IPS DF 4.7 (cell line): Measurements from ENCODE around the gene TSPAN4.

ENCODE experiments used
- DNase-seq: peaks from one replicate; pipeline ENCODE4 v3.0.0-alpha.2; 2013; ENCODE audit warnings: low spot score; ENCODE audit errors: extremely low read depth

The TSPAN4 gene, protein sequence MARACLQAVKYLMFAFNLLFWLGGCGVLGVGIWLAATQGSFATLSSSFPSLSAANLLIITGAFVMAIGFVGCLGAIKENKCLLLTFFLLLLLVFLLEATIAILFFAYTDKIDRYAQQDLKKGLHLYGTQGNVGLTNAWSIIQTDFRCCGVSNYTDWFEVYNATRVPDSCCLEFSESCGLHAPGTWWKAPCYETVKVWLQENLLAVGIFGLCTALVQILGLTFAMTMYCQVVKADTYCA

DNA sequence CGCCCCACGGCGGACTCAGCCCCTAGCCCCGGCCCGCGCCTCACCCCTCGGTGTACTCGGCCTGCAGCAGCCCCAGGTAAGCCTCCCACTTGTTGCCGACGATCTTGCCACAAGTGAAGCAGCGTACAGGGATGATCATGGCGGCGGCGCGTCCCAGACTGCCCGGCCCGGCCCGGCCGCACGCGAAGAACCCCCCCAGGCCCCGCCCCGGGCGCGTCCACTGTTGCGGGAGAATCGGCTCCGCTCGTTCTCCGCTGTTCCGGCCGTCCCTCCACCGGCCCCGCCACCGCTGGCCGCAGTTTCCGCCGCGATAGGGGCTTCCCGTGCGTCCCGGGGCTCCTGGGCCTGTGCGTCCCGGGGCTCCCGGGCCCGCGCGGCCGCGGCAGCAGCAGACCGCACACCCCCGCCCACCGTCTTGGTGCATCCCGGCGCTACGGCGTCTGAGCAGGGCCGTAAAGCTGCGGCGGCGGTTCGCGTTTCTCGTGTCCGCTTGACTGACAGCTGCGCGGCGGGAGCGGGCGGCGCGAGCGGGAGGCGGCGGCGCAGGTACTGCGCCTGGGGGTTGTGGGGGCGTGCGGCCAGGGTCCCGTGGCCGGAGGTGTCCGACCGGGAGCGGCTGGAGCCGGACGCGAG, at the start of gene TSPAN4, which contains the start of gene POLR2L:
TSPAN4 (plus strand) TSS at position 483 of the 633 bp plus-strand sequence. CDS start 7,453 bp downstream, outside the sequence.
POLR2L (minus strand) TSS at position 160 of the 633 bp plus-strand sequence; CDS start at position 139, 21 bp downstream.
- no peak for DNase-seq

DNA sequence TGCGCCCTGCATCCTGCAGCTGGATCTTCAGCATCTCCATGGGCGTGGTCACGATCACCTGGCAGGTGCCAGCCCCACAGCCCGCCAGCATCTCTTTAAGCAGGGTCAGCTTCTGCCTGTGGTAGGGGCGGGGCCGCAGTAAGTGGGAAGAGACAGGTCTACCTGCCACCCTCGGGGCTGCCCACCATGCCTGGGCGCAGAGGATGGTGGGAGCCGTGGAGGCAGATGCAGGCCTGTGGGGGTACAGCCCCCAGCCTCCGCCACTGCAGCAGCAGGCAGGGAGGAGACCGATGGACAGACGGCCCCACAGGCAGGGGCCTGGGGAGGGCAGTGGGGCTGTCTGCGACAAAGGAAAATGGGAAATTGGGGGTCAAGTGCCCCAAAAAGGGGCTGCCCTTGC, 49.8 kb upstream of the TSPAN4 start:
- no peak for DNase-seq

DNA sequence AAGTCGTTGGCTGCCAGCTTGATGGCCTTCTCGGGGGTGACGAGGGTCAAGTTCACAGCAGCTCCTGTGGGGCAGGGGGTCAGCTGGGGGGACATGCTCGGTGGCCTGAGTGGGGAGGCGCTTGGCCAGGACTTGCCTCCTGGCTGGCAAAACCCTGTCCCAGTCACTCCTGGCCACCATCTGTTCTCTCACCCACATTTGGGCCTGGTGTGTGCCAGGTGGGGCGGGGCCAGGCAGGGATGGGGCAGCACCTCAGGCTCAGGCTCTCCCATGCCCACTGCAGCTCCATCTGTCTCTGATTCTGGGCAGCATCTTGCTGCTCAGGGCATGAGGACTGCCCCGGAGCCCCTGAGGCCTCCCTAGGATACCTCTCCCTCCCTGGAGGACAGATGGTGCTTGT, 49.1 kb upstream of the TSPAN4 start:
- DNase-seq: no peak

DNA sequence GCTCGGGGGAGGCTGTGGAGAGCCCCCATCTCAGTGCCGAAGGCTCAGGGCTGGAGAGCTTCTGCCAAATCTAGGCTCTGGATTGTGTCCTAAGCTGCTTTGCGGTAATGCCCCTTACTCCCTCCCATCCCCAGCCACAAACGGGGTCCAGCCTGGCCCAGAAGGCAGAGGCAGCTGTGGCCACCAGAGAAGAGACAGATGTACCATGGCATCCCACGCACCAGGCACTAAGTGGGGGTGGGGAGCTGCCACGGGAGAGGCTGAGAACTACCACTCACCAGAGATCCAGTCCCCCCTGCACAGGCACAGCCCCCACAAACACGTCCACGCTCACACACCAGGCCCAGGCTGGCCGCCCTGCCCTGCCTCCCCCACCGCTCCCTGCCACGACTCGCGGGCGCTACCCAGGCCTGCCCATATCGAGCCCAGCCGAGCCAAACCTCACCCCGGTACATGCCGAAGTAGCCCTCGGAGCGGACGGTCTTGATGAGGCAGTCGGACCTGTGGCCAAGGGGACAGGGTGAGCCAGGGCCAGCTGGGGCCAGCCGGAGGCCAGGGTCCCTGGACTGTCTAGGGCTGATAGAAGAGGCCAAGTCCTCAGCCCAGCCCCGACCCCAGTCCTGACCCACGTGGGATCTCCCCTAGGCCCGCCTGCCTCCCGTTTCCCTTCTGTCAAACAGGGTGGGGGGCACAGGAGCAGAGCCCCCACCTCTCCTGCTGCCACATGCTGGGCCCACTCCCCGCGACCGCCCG, 48.5 kb upstream of the TSPAN4 start:
- no peak for DNase-seq

DNA sequence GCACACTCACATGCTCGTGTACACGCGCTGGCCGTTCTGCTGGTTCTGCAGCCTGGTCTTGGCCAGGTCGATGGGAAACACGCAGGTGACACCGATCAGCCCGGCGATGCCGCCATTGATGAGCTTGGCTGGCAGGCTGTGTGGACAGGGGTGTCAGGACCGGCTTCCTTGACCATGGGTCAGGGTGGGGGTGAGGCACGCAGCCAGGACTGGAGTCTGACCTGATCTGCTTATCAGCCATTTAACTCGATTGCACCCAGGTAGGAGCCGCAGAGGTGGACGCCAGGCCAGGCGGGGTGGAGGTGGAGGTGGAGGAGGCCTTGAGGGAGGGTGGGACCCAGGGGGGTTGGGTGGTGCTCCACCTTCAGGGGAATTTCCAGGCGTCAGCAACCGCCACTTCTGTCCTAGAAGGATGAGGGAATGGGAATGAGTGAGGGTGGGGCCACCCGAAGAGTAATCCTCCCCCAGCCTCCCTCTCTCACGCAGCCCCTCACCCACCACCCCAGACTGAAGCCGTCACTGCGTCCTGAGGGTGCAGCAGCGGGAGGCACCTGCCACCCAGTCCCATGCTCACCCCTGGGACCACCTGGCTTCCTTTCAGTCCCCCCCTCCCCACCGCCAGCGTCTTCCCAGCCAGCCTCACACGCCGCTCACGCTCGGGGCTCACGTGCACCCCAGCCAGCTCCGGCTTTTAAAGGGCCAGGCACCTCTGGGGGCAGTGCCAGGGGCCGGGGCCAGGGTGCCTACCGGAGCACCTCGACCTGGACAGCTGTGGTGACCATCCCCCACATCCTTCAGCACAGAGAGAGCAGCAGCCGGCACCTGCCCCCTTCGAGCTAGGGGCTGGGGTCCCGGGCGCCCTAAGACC, 47.7 kb upstream of the TSPAN4 start:
- DNase-seq: no peak

DNA sequence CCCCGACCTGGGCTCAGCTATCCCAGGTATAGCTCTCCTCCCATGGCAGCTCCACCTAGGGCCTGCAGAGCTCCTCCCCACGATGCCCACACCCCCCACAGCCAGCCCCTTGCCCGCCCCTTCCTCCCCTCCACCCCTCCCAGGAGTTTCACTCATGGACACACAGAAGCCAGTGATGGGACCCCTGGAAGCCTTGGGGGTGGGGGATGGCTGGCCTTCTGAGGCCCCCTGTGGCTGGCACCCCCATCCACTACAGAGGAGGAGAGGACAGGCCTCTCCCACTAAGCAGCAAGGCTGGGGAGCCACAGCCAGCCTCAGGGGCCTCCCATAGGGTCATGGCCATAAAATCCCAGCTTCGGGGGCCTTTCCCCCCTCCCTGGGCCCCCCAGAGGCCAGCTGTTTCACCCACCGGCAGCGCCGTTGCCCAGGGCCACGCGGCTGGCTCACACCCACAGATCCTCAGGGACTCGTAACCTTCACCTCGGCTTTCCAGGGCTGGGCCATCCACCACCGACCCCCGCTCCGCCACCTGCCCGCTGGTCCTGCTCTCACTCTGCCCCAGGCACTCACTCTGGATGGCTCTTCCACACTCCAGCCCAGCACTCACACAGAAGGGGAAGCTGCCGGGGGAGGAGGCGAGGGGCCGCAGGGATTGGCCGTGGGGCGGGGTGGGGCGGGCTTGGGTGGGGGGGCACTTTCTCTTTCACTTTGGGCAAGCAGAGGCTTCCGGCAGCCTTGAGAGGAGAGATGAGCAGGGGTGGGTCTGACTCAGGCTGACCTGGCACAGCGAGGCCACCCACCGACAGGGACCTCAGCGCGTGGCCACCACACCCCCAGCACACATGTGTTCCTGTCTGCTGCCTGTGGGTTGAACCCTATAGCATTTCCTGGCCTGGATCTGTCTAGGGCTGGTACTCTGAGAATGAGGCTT, 46.8 kb upstream of the TSPAN4 start:
- DNase-seq: no peak

DNA sequence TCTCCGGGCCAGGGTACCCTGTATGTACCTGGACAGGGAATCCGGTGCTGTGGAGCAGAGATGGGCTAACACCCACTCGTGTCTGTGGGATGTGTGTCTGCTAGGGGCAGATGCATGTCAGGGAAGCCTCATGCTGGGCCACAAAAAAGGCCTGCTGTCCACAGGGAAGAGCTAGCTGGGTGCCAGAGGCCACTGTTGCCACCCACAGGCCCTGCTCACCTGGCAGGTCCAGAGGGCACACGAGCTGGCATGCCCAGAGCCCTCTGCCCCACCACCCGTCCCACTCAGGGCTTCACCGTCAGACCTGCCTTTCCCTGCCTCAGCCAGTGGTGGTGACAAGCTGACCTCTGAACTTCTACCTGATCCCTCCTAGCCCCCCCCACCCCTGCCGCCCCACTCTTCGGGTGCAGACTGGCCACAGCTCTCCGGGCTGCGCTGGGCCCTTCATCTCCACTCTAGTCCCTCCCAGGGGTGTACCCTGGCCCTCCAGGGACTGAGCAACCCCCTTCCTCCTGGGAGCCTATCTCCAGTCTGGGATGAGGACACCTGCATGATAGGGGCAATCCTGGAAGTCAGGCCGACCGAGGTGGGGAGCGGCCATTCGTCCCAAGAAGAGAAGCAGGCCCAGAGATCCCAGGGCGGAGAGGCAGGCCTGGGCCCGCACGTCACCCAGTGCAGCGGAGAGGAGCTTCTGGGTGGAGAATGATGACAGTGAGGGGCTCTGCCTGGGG, 45.9 kb upstream of the TSPAN4 start:
- DNase-seq: no peak

DNA sequence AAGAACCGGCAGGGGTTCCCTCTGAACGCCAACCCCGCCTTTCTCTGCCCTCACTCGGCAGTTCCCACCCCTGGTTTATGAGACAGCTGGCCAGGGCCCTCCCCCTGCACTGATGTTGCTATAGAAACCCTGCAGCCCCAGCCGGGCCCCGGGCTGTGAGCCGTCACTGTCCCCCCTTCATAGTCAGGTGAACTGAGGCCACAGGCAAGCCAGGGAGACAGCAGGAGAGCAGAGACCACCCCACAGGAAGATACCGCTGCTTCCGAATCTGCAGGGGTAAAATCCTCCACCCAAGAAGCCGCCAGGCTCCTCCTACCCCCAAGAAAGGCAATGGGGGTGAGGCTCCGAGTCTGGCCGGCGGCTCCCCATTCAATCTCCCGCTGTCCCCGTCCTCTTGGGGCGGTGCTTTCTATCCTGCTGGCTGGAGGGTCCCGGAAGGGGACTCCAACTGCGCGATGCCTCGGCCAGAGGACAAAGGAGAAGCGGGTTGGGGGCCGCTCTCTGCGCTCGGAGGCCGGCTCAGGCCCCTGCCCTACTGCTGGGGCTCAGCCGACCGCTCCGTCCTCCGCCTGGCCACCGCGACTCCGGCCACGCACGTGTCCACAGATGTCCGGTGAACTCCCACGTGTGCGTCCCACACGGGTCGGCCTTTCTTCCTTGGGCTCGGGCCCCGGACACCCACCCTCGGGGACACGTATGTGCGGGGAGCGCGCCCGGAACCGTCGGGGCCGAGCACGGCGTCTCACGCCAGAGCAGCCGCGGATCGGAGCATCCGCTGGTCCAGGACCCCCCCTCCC, 45.2 kb upstream of the TSPAN4 start:
- no peak for DNase-seq

DNA sequence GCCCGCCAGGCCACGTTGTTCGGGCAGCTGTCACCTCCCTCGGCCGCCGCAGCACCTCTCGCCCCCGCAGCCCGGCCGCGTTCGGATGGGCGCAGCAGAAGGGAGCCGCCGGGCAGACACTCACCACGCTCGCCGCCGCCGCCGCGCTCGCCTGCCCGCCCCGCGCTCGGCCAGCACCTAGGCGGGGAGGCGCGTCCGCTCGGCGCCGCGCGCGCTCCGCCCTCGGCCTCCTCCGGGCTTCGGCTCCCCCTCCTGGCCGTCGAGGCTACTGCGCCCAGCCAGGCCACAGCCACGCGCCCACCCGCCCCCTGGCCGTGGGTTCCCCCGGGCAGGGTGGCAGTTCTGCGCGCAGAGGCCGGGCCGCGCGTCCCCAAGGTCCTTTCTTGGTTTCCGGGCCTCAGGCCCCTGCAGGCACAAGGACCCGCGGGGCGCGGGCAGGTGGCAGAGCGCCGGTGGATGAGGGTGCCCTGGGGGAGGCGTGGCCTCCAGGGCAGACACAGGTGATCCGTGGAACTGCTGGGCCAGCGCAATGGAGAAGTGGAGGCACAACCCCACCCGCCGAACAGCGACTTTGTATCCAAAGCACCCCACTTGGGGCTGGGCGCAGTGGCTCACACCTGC, 44.4 kb upstream of the TSPAN4 start, which contains the start of gene SLC25A22:
SLC25A22 (minus strand) TSS at position 189 of the 621 bp plus-strand sequence. CDS start 3,275 bp downstream, outside the sequence.
- DNase-seq: no peak

DNA sequence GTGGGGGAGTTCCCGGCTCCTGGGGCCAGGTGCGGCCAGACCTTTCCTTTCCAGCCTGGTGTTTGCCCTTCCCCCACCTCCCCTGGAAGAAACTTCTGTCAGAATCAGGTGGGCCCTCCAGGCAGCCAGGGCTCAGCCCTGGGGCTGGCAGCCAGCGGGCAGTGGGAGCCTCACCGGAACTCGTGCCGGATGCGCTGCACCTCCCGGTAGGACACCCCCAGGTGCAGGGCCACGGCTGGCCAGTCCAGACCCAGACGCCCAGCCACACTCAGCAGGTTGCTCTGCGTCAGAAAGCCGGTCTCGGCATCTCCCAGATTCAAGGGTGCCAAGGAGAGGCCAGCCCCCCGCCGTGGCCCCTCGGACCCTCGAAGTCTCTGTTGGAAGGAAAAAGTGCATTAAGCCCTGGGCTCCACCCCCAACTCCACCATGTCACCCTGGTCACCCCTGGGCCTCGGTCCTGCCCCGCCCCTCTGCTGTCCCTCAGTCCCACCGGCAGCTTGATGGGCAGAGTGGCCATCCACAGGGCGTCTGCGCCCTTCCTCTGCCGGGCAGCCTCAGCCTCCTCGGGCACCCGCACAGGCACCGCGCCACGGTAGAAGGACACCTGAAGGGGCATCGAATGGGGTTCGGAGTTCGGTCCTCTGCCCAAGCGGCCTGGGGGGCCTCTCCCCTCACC, 42.9 kb upstream of the TSPAN4 start:
- DNase-seq: no peak

DNA sequence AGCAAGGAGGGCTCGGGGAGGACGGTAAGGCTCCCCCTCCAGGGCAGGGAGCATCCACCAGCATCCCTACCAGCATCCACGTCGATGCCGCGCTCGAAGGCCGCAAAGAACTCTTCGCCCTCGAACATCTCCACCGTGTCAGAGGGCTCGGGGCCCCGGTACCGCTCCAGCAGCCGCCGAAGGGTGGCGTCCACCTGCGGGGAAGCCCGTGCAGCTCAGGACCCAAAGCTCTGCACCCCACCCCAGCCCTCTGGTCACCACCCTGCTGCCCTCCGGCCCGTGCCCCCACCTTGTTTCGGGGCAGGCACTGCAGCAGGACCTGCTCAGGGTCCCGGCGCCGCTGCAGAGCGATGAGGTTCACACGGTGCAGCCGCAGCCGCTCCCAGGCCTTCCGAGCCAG, 42.2 kb upstream of the TSPAN4 start:
- no peak for DNase-seq

DNA sequence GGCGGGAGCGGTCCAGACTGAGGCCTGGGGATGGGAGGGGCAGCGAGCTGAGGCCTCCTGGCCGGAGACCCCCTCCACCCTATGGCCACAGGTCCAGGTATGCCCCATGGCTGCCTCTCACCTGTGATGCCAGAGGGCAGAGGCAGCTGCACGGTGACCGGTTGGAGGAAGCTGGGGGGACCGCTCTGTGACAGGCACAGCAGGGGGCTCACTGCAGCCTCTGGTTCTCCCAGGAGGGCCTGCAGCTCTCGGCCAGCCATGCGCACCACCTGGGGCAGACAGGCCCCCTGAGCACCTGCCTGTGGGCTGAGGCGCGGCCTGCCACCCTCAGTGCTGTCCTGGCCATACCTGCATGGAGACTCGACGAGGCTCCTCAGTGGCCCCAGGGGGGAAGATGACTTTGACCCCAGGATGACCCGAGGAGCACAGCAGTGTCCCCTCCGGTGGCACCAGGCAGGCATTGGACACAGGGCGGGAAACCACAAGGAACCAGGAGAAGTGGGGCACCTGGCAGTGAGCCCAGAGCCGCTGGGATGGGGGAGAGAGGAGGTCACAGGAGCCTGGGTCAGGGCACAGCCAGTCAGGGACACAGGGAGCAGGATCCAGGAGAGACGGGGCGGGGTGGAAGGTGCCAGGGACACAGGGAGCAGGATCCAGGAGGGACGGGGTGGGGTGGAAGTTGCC, 41.4 kb upstream of the TSPAN4 start:
- no peak for DNase-seq

DNA sequence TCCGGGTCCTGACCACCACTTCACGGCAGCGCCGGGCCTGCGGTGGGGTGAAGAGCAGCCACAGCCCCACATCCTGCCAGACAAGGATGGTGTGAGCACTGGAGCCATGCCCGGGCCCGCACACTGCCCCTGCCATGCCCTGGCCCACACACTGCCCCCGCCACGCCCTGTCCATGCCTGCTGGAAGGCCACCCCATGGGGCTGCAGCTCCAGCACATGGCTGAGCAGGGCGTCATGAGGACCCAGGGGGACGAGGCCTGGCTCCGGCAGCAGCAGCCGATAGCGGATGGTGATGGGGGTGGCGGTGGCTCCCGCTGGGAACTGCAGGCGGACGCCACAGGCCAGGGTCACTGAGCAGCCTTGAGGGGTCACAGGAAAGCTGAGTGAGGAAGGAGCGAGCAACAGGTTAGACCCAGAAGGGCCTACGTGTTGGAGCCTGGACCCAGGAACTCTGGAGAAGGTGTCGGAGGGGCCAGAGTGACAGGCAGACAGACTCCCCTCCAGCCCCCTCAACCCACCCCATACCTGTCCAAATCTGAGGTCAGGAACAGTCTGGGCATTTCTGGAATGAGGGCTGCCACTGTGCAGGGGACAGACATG, 40.5 kb upstream of the TSPAN4 start:
- DNase-seq: no peak

DNA sequence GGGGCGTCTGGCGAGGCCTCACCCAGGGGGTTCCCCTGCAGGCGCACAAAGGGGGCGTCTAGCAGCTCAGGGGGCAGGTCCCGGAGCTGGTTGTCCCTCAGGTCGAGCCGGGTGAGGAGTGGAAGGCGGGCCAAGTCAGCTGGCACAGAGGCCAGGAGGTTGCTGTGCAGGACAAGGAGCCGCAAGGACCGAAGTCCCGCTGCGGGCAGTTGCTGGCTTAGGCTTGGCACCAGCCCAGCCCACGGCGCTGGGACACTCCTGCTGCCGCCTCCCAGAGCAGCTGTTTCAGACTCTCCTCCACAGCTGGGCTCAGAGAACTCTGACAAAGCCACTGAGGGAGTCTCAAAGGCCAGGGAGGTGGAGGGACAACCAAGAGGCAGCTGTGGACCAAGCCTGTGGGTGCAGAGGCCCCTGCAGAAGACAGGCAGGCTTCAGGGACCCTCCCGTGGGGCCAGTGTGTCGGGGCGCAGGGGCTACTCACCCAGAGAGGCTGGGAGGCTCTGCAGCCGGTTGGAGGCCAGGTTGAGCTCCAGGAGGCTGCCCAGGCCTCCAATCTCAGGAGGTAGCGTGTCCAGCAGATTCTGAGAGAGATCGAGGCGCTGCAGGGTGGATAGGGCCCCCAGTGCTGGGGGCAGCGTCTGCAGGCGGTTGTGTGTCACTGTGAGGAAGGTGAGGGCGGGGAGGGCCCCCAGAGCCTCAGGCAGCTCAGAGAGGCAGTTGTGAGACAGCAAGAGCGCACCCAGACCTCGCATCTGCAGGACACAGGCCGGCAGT, 39.8 kb upstream of the TSPAN4 start:
- no peak for DNase-seq

DNA sequence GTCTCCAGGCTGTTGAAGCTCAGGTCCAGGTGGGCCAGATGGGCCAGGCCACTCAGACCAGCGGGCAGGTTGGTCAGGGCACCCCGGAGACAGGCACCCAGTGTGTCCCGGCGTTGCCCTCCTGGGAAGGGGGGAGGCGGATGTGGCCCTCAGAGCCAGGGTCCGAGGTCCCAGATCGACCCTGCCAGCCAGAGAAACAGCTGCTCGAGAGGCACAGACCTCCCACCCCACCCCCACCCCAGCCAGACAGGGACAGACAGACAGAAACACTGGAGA, 39.2 kb upstream of the TSPAN4 start:
- DNase-seq: no peak
